AG10803 (cell line): ENCODE data around the gene TBC1D17.

Experiments used
- DNase-seq: peaks from one replicate; pipeline ENCODE4 v3.0.0; 2010; ENCODE audit warnings: low read depth
- H3K4me3 ChIP-seq: 2 replicates; pipeline ENCODE4 v1.5.1; 2011; ENCODE audit warnings: mild to moderate bottlenecking, low read length, control low read depth
- TF ChIP-seq, protein P1 (sequence below): conservative IDR thresholded peaks from 2 replicates; pipeline ENCODE4 v1.5.1; 2011; ENCODE audit warnings: mild to moderate bottlenecking, low read length, control low read depth, inconsistent platforms

TBC1D17 gene

DNA sequence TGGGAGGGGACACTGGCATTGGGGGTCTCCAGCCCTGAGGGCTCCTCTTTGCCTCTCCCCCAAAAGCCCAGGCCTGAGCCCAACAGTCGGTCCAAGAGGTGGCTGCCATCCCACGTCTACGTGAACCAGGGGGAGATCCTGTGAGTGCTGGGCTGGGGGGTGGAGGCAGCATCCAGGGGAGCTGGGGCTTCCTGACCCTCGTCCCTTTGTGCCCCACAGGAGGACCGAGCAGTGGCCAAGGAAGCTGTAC, 19.7 kb upstream of the TBC1D17 start:
- no peak for DNase-seq
- H3K4me3 ChIP-seq = no peak overlapping the region
- TF ChIP-seq, protein P1, sequence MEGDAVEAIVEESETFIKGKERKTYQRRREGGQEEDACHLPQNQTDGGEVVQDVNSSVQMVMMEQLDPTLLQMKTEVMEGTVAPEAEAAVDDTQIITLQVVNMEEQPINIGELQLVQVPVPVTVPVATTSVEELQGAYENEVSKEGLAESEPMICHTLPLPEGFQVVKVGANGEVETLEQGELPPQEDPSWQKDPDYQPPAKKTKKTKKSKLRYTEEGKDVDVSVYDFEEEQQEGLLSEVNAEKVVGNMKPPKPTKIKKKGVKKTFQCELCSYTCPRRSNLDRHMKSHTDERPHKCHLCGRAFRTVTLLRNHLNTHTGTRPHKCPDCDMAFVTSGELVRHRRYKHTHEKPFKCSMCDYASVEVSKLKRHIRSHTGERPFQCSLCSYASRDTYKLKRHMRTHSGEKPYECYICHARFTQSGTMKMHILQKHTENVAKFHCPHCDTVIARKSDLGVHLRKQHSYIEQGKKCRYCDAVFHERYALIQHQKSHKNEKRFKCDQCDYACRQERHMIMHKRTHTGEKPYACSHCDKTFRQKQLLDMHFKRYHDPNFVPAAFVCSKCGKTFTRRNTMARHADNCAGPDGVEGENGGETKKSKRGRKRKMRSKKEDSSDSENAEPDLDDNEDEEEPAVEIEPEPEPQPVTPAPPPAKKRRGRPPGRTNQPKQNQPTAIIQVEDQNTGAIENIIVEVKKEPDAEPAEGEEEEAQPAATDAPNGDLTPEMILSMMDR = no peak

DNA sequence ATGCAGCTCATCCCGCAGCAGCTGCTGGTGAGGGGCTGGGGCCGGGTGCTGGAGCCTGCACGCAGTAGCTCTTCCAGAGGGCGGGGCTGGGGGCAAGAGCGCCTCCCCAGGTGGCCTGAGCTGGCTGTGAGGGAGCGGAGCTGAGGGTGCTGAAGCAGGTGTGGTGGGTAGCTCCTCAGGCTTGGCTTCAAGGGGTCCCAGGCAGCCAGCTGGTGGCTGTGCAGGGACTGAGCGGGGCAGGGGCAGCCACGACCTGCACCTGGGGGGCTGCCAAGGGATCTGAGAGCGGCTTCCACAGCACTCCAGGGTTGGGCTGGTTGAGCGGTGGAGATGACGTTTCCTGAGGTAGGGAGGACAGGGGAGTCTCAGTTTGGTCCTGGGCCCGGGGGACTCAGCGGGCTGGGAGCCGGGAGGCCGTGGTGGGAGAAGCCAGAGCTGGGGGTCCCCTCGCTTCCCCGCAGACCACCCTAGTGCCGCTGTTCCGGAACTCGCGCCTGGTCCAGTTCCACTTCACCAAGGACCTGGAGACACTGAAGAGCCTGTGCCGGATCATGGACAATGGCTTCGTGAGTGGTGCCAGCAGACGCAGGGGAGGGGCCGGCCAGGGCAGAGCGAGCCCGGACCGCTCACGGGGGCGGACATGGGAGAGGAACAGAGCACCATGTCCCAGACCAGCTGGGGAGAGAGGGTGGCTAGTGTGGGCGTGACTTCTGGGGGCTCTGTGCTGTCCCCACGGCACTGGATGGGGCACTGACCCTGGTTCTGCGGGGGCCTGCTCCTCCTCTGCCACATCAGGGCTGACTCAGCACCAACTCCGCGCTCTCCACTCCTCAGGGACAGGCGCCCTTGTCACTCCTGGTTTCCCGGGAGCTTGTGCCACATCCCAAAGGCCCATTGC, 19.2 kb upstream of the TBC1D17 start:
- DNase-seq = no peak
- H3K4me3 ChIP-seq = no peak overlapping the region
- TF ChIP-seq, protein P1 = no peak

DNA sequence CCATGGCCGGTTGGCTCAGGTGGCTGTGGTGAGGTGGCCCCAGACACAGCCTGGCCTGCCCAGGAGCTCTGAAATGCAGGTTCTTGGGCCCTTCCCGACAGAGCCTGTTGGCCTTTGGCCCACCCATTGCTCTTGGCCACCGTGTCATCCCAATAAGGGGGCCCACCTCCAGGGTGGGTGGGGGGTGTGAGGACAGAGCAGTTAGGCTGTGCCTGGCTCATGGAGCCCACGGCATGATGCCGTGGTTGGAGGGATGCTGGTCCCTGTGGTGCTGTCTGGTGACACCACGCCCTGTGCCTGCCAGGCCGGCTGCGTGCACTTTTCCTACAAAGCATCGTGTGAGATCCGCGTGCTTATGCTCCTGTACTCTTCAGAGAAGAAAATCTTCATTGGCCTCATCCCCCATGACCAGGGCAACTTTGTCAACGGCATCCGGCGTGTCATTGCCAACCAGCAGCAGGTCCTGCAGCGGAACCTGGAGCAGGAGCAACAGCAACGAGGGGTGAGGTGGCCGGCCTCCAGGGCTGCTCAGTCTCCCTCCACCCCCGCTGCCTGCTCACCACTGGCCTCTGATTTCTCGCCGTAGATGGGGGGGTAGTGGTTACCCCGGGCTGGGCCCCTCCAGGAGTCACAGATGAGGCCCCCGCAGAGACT, 17.7 kb upstream of the TBC1D17 start:
- no peak overlapping the region for H3K4me3 ChIP-seq
- TF ChIP-seq, protein P1 = no peak
- DNase-seq = no peak

DNA sequence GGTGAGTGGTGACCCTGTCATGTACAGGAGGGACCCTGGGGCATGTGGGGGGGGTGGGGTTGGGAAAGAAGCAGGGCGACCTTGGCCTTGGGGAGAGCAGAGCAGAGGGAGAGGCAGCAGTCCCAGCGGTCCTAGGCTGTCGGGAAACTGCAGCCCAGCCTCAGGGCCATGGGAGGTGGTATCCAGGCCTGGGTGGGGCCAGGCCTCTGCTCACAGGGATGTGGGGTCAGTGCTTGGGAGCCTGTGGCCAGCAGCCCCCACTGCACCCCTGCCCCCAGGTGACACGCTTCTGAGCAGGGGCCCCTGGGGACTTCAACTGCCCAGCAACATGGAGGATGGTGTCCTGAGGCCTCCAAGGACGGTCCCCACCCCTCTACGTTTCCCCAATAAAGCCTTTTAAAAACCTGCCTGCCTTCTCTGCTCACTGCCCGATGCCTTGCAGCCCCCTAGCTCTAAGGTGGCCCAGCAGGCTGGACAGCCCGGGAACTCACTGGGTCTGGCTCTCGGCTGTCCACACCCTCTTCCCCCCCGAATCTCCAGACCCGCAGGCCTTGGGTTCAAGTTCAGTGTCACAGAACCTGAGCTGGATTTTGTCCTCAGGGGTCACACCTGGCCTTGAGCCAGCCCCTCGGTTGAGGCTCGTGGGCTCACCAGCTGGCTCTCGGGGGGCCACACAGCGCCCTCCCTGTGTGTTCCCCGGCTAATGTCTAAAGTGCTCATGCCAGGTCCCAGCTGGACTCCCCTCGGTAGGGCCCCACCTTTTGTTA, 17.0 kb upstream of the TBC1D17 start:
- H3K4me3 ChIP-seq = no peak overlapping the region
- TF ChIP-seq, protein P1 = no peak
- no peak for DNase-seq

DNA sequence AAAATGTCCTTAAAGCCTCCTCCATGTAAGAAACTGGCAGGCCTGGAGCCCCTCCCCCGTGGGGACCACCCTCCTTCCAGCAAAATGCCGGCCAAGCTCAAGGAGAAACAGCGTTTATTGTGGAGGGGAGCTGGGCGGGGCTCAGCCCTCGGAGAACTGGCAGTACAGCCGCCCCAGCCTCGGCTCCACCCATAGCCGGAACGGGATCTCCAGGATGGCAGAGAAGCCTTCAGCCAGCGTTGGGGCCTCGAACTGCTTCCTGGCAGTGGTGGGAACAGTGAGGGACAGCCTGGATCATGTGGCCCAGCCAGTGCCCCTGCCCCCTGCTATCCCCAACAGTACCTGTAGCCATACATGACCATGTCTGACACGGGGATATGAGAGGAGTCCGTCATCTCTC, 16.4 kb upstream of the TBC1D17 start:
- TF ChIP-seq, protein P1 = no peak
- no peak overlapping the region for H3K4me3 ChIP-seq
- no peak for DNase-seq

DNA sequence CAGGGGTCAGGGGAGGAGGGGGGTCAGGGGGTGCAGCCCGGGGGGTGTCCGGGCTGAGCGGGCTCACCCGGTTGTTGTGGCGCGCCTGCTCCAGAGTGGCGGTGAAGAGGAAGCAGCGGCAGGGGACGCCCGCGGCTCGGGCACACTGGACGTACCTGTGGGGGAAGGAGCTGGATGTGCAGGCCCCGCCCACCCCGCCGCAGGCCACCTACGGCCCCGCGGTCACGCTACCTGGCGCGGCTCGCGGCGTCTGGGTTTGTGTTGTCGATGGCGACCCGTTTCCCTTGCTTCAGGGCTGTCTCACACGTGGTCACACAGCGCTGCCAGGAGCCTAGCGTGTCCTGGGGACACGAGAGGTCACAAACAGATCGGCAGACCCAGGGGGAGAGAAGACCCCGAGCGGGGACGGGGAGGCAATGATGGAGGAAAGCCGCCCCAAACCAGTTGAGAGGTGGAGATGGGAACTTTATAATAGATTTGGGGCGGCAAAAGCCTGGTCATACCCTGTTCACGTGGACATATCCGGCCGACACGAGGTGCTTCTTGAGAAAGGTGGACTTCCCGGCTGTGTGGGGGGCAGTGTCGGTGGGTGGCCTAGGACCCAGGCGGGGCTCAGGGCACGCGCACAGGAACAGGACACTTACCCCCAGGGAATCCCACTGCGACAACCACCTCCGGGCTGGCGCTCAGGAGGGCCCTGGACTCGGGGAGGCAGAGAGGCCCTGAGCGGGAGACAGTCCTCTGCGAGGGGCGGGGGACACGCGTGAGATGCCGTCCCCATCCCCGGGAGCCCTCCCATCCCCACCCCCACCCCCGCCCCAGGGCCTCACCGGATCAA, 15.7 kb upstream of the TBC1D17 start:
- TF ChIP-seq, protein P1 = no peak
- no peak overlapping the region for H3K4me3 ChIP-seq
- no peak for DNase-seq
